HG03175 (cell line): Measurements from ENCODE around the gene MYO1A.
"Not testable (repeated sequence)": the region's sequence is repeated elsewhere in the genome, so short reads cannot be mapped to it uniquely, and the experiment has no call there.

Source experiments
- ATAC-seq: cut with Tn5 transposase; IDR thresholded peaks from one replicate; pipeline ENCODE4 v1.9.1; 2021; ENCODE audit warnings: mild to moderate bottlenecking, moderate library complexity; ENCODE audit not compliant: unreplicated experiment

Gene MYO1A

DNA sequence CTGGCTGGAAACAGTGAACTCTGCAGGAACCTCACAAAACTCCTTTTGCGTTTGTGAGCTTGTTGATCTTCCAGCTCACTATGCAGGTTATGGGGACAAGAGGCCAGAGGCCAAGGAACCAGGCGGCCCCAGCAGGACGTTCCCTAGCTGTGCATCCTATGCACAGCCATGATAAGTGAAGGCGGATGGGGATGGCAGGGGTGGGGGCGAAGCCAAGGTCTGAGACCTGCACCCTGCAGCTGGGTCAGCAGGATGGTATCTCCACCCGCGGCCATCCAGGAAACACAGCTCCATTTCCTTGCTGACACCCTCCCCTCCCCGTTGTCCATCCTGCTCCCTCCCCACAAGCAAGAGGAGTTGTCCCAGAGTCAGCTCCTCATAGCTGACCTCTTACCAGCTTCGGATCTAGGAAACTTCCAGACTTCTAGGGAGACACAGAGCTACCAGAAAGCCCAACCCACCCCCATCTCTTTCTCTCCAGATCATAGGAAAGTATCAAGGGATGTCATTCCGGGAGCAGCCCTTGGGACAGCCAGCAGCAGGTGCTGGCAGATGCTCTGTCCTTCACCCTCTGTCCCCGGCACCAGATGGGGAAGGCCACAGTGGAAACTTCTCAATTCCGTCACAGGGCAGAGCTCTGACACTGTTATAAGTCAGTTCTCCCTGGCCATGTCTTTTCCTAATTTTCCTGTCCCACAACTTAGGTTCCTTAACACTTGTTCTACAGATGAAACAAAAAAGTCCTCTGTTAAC, 53.0 kb downstream of the MYO1A start:
- ATAC-seq: no peak

DNA sequence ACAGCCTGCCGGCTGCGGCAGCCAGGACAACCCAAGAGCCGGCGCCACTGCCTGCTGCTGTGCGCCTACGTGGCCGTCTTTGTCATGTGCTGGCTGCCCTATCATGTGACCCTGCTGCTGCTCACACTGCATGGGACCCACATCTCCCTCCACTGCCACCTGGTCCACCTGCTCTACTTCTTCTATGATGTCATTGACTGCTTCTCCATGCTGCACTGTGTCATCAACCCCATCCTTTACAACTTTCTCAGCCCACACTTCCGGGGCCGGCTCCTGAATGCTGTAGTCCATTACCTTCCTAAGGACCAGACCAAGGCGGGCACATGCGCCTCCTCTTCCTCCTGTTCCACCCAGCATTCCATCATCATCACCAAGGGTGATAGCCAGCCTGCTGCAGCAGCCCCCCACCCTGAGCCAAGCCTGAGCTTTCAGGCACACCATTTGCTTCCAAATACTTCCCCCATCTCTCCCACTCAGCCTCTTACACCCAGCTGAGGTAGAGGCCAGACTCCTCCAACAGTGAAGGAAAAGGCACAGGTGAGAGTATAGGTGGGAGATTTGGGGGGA, 53.9 kb downstream of the MYO1A start:
- no peak for ATAC-seq

DNA sequence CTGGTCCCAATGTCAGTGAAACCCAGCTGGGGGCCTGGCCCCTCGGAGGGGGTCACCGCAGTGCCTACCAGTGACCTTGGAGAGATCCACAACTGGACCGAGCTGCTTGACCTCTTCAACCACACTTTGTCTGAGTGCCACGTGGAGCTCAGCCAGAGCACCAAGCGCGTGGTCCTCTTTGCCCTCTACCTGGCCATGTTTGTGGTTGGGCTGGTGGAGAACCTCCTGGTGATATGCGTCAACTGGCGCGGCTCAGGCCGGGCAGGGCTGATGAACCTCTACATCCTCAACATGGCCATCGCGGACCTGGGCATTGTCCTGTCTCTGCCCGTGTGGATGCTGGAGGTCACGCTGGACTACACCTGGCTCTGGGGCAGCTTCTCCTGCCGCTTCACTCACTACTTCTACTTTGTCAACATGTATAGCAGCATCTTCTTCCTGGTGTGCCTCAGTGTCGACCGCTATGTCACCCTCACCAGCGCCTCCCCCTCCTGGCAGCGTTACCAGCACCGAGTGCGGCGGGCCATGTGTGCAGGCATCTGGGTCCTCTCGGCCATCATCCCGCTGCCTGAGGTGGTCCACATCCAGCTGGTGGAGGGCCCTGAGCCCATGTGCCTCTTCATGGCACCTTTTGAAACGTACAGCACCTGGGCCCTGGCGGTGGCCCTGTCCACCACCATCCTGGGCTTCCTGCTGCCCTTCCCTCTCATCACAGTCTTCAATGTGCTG, 54.6 kb downstream of the MYO1A start:
- ATAC-seq: no peak

DNA sequence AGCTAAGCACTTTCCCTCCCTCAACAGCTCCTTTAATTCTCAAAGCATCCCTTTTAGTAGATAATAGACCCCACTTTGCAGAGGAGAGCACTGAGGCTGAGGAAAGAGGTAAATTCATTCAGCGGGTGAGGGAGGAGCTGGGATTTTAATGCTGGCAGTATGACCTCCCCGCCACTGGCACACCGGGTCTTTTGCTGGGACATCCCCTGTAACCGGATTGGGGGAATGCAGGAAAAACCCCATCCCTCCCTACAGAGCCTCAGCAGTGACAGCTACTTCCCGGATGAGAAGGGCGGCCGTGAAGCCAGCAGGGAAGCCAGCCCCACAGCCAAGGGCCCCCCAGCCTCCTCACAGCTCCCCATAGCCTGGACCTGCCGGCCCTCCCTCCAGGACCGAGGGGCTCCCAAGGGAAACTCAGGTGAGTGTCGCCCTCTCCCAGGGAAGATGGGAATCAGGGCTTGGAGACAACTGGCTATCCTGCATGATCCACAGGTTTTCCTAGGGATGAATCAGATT, 55.6 kb downstream of the MYO1A start:
- no peak for ATAC-seq

DNA sequence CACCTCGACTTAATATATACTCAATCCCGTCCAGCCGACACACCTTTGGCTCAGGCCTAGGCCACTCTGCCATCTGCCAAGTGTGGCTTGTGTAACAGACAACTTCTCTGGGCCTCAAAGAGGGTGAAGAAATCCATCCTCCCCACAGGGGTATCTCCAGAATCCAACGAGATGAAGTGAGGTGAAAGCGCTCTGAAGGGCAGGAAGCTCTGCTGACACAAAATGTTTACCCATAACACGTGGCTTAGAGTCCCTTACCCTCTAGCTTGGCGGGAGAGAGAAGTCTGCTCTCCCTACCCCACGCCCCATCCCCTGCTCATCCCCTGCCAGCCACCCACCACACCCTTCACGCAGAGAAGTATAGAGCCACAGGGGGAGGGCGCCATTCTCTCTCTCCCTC, 56.6 kb downstream of the MYO1A start:
- no peak for ATAC-seq

DNA sequence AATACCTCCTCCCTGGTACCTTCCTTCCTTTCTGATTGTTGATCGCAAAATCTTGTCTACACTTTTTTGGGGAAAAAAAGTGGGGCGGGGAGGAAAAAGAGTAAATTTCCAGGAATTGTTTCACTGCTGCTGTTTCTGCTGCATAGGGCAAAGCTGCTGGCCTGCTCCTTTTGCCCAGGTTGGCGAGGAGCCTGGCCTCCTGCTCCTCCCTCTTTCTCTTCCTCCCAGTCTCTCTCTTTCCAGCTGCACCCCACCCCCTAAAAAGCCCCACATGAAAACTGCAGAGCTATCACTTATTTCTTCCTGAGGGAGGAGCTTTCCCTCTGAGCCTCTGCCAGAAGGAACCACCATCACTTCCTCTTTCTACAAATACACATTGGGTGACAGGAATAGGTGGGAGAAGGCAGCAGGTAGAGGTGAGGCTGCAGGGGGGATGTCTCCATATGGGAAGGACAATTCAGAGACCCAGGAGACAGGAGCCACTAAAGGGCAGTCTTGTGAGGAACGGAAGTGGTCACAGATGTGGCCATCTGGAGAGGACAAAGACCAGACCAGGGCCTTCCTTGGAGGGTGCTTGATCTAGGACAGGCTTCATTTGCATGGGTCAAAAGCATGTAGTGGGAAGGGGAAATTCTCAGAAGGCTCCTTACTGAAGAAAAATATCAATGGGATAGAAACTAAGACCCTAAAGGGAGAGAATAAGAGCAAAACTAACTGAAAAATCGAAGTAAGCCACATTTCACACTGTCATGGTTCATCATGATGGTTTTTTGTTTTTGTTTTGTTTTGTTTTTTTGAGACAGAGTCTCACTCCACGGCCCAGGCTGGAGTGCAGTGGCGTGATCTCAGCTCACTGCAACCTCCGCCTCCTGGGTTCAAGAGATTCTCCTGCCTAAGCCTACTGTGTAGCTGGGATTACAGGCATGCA, 58.3 kb downstream of the MYO1A start:
- ATAC-seq: no peak

DNA sequence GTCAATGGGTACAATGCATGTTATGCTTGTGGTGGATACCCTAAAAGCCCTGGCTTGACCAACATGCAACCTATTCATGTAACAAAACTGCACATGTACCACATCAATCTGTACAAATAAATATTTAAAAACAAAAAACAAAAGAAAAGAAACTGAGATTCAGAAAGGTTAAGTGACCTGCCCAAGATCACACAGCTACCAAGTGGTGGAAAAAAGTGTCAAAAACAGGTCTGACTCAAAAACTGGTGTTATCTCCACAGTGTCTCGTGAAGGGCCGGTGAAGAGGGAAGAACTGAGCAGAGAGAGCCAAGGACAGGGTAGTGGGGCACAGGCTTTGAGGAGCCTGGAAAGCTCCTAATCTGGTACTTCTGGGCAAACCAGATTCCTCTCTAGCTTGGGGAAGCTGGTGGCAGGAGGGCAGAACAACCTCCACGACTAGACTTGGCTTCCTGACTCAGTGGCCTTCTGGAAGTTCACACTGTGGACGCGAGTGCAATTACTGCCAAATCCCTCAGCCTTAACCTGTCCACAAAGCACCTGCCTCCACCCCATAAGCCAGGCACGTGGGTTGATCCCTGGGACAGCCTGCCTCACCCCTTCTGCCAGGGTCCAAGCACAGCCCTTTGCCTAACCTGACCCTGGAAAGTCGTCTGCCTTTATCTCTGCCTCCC, 59.1 kb downstream of the MYO1A start:
- no peak for ATAC-seq

DNA sequence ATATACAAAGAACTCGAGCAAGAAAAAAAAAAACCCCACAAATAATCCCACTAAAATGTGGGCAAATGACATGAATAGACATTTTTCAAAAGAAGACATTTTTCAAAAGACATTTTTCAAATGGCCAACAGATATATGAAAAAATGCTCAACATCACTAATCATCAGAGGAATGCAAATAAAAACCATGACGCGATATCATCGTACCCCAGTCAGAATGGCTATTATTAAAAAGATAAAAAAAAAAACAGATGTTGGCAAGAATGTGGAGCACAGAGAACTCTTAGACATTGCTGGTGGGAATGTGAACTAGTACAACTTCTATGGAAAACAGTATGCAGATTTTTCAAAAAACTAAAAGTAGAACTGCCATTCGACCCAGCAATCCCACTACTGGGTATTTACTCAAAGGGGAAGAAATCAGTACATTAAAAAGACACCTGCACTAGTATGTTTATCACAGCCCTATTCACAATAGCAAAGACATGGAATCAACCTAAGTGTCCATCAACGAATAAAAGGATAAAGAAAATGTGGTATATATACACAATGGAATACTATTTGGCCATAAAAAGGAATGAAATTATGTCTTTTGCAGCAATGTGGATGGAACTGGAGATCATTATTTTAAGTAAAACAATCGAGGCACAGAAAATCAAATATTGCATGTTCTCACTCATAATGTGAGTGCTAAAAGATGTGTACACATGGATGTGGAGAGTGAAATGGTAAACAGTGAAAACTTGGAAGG, 59.9 kb downstream of the MYO1A start:
- ATAC-seq: no peak

DNA sequence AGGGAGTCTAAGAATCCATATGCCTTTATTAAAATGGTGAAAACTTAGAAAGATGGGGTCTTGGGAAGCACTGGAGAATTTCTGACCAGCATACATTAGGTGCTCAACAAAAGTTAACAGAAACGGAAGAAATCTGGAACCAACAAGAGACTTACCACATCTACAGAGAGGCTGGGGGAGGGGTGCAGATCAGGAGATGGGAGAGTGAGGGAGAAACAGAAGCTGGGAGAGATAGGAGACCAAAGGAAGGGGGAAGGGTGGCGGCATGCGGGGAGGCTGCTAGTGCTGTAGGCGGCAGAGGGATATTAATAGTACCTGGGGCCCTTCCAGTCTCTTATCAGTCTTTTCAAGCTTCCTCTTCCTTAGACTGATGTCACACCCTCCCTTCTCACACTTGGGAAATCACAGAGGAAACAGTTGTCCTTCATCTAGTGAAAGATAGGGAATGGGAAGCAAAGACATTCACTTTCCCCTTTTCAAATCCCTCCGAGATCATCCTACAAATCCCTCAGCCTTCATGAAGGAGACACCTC, 61.7 kb downstream of the MYO1A start:
- no peak for ATAC-seq

DNA sequence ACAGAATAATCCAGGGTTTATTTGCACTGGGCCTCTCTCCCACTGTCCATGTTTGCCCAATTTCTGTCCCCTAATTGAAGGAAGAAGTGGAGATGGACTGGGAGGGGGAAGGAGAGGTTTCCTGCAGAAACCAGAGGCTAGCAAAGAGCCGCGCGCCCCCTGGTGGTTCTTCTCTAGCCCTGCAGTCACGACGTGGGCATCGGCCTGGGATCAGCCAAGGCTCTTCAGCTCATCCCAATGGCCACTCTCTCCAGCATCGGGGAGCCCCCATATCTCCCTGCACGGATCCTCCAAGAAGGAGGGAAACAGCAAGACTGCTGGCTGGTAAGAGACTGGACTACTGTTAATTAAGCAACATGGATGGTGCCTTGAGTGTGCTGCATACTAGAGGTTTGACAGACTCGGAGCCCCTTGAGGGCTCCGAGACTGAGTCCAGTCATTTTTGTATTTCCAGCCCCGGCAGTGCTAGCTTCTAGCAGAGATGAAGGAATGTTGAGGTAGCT, 62.3 kb downstream of the MYO1A start:
- ATAC-seq: peak; percentile 63

DNA sequence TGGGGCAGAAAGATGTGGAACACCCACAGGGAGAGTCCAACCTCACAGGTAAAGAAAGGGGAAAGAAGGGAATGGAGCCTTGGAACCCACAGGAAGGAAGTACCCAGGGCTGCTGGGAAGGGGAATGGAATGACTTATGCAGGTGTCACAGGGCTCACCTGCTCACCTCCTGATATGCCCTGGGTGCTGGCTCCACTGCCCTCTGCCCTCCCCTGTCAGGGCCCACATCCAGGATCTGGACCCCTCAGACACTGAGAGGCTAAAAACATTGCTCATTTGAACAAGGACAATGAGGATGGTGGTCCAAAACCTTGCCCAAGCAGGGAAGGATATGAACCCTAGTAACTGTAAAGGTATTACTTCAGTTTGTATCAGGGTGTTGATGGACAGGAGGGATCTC, 62.9 kb downstream of the MYO1A start:
- ATAC-seq: no peak

DNA sequence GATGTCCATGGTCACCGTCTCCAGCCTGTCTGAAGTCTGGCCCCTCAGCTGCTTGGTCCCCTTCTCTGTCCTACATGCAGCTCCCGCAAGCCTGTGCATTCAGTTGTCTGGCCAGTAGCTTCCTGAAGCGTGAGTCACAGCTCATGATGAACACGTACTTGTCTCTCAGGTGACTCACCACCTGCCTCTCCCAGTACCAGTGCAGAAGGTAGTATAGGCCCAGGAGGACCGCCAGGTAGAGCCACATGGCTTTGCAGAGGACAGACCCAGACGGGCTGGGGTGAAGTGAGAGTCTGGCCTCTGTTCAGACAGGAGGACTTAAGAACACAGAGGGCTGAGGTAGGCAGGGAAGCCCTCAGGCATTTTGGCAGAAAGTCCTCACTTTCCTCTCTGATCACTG, 64.2 kb downstream of the MYO1A start:
- ATAC-seq: not testable (repeated sequence)

DNA sequence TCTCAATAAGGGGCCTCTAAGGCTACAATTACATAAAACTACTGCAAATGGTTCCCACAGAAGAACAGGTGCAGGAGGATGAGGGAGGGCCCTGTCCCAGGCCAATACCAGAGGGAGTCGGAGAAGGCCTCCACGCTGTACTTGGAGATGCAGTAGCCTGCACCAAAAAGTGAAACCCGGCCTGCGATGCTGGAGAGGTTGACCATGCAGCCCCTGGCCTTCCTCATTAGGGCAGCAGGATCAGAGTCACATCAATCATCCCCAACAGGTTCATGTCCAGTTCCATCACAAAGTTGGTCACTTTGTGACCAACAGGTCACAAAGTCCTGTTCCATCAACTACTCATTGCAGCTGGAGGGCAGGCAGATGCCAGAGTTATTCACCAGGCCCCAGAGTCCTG, 66.5 kb downstream of the MYO1A start:
- no peak for ATAC-seq

DNA sequence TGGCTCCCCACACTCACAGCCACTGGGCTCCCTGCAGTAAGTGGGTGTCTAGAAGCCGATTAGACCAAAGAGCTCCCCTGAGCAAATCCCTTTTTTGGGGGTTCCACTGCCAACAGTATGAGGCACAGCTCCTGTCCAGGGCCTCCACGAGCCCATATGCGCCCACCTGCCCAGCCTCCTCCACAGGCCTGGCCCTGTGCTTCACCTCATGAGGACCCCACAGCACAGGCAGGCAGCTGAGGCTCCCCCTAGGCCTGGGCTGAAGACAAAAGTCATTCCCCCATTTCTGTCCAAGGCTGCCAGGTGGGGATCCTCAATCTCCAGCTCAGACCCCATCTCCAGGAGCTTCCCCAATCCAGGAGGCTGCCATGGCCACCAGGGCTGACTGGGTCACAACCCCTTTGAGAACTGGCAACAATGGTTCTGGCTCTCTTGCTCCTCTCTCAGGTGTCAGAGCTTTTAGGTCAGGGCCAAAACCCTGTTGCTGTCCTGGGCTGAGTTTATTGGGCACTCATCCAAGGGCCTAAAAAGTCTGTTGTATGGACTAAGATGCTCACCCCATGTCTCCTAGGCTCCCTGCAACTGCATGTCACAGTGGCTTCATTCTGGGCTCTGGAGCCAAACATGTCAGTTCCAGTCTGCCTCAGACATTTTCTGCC, 67.2 kb downstream of the MYO1A start:
- not testable (repeated sequence) for ATAC-seq

DNA sequence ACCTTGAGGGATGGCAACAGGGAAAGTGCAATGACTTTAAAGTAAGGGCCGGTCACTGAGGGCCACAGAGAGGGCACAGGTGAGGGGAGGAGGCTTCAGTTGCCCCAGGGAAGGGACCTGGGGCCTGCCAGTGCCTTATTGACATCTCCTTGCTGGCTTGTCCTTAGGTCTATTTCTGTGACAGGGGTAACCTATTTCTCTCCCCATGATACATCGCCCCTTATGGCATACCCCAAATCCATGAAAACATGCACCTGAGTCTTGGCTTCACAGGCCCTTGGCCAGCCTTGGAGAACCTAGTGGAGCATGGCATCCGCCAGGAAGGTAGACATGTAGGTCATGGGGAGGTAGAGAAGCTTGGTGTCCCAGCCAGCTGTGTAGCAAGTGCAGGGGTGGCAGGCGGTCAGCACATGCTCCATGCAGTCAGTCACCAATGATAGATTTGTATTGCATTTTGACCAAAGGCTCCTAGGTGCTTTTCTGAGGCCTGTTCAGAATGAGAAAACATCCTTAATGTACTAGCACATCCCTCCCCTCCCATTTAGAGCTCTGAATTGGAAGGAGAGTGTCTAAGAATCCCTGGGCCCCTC, 68.9 kb downstream of the MYO1A start:
- ATAC-seq: no peak

DNA sequence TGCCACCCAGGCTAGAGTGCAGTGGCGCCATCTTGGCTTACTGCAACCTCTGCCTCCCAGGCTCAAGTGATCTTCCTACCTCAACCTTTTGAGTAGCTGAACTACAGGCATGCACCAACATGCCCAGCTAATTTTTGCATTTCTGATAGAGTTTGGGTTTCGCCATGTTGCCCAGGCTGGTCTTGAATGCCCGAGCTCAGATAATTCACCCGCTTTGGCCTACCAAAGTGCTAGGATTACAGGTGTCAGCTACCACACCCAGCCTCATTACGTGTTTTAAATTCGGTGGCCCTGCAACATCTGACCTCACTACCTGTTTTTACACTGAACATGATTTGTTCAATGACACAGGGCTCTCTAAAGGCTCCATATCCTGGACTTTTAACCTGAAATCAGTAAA, 69.7 kb downstream of the MYO1A start:
- no peak for ATAC-seq

DNA sequence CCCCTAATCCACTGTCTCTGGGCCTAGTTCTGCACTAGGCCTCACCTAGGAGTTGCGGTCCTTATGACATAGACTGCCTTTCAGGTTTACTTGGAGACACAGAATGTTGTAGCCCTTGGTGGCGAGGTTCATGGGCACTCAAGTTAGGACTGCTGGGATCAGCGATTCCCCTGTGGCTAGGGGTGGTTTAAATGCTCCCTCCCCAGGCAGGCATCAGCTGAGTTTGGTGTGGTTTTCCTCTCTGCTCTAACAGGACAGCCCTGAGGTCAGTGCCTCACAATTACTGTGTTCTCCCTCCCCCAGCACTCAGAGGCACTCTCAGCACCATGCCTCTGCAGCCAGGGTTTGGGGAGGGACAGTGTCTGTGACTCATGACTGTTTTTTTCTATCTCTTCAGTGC, 70.3 kb downstream of the MYO1A start:
- no peak for ATAC-seq
